Breast epithelium (tissue), 3 donors: Measurements from ENCODE around the gene KYNU.

Experiments used
- CTCF ChIP-seq, 3 donors: fragments of 450-650 bp; IDR thresholded peaks; one replicate each; pipeline ENCODE4 v1.5.1; 2016 to 2017; ENCODE audit warnings: antibody characterized with exemption in 3 of 3, mild to moderate bottlenecking in 3 of 3, moderate library complexity in 3 of 3
- POLR2AphosphoS5 ChIP-seq, 3 donors: sonication (generic); formaldehyde crosslinking; IDR thresholded peaks; one replicate each; pipeline ENCODE4 v1.6.1; 2017; ENCODE audit warnings: antibody characterized with exemption in 3 of 3

GRCh38 chr2:142914507-142915313 is 37.2 kb downstream of the KYNU start:
- TF ChIP-seq CTCF (IDR thresholded peaks at IDR 0.05) (no peak), POLR2AphosphoS5 (IDR thresholded peaks at IDR 0.05) (no peak)
